GM18517 (cell line): Measurements from ENCODE around the gene CBL.

ENCODE experiments used
- ATAC-seq: cut with Tn5 transposase; IDR thresholded peaks from one replicate; pipeline ENCODE4 v1.9.1; 2021; ENCODE audit warnings: mild to moderate bottlenecking, moderate library complexity; ENCODE audit not compliant: unreplicated experiment

The CBL gene

GRCh38 chr11:119343726-119344125 is 137.6 kb downstream of the CBL start:
- no peak for ATAC-seq

GRCh38 chr11:119344291-119345010 is 138.3 kb downstream of the CBL start:
- no peak for ATAC-seq

- ATAC-seq = no peak
Observed at GRCh38 chr11:119345685-119346084, 139.5 kb downstream of the CBL start.

GRCh38 chr11:119346605-119347004 is 140.5 kb downstream of the CBL start, which contains the start of gene MFRP:
TSS of gene MFRP (minus strand) at chr11:119346705. CDS start at chr11:119346513, 192 bp downstream.
- ATAC-seq = no peak

- no peak for ATAC-seq
Observed at GRCh38 chr11:119347242-119347641, 141.1 kb downstream of the CBL start.

DNA sequence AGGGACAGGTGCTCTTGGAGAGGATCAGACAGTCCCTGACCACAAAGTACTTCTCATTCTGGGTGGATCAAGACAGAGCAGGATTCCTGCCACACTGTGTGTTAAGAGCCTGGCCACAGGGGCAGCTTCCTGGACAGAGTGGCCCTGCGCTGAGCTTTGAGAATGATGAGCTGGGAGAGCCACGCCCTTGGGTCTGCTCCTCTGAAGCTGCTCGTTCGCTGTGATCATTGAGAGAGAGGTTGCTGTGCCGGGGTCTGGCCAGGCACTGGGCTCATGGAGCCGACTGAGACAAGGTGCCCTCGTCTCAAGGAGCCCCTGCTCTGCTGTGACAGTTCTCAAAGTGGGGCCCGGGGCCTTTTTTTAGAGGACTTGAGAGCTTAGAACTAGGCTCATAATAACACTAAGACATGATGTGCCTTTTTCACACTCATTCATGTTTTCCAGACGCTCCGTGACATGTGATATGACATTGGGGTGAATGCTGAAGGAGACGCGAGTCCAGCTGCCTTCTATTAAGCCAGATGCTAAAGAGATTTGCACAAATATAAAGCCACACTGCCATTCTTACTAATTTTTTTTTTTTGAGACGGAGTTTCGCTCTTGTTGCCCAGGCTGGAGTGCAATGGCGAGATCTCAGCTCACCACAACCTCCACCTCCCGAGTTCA is 141.9 kb downstream of the CBL start:
- ATAC-seq = no peak

- no peak for ATAC-seq
Observed at GRCh38 chr11:119350302-119350701, 144.2 kb downstream of the CBL start.

DNA sequence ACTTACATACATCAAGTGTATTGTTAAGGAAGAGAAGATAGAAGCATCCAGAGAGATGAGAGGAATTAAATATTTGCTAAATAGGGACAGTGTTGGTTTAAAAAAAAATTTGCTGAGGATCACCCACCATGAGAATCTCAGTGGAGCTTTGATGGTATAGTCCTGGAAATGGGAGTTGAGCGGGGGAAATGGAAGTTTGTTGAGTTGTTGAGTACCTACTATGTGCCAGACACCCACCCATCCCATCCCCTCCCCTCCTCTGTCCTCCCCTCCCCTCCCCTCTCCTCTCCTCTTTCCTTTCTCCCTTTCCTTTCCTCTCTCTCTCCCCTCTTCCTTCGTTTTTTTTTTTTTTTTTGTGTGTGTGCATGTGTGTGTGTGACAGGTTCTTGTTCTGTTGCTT is 145.1 kb downstream of the CBL start:
- no peak for ATAC-seq

DNA sequence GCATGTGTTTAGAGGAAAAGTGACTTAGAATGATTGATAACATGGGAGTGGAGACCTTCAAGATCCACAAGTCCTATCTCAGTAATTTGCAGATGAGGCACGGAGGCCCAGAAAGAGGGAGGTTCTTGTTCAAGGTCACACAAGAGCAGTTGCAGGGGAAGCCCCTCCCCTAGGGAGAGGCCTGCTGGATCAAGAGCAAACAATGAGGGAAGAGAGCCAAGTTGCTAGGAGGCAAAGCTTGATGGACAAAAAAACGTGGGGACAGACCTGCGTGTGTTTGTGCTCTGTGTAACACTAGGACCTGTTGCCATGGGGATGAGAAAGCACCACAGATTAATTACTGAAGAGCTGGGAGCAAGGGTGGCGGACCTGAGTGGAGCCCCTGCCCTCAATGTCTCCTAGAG is 146.7 kb downstream of the CBL start:
- ATAC-seq = no peak

- no peak for ATAC-seq
Observed at GRCh38 chr11:119355091-119355843, 149.1 kb downstream of the CBL start.

DNA sequence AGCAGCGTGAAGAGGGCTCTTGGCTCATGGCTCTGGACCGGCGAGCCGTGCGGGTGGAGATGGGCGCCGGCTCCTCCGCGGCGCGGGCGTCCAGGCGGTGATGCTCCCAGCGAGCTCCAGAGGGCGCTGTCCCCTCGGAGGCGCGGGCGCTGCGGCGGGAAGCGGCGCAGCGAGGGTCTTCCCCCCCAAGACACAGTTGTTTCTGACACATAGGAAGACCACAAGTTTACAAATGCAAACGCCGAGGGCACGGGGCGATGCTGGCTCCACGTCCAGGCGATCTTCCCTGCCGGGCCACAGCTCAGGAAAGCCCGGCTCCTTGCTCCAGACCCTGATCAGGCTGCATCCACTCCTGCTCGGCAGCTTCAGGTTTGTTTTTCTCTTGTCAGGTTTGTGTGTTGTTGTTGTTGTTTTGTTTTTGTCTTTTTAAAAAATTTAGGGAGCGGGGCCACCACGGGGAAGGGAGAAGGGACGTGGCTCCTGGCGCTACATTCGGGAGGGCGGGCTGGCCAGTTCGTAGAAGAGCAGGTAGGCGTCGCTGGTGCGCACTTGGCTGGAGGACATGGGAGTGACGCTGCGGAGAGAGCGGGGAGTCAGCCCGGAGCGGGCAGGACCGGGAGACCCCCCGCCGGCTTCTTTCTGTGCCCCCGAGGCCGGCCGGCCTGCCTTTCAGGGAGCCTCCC is 150.4 kb downstream of the CBL start:
- ATAC-seq = no peak

GRCh38 chr11:119357074-119357473 is 150.9 kb downstream of the CBL start:
- ATAC-seq = no peak
